A549 (cell line): ENCODE measurements around the gene MED6.

Source experiments
- CTCF ChIP-seq: fragments of >200 bp; sonication (Bioruptor Twin); formaldehyde crosslinking; IDR thresholded peaks from 3 replicates; pipeline ENCODE4 v1.5.1; 2016
- NFE2L2 ChIP-seq: fragments of 150-350 bp; conservative IDR thresholded peaks from 2 replicates; pipeline ENCODE4 v1.6.1; 2014; ENCODE audit warnings: low read length
- RNF2 ChIP-seq: fragments of 200-600 bp; sonication (generic); IDR thresholded peaks from 2 replicates; pipeline ENCODE4 v1.6.1; 2016; ENCODE audit warnings: low read depth, mild to moderate bottlenecking, antibody characterized with exemption, moderate library complexity, borderline replicate concordance

- no peak for TF ChIP-seq CTCF
- no peak for TF ChIP-seq RNF2
- no peak for TF ChIP-seq NFE2L2
Observed at GRCh38 chr14:70602254-70602653, 1.8 kb upstream of the MED6 start.
